Dermis blood vessel endothelial cell (primary cell): ENCODE results near the gene CREB5. TPM values are rescaled to one million over a fixed set of nuclear protein-coding genes. Genes with fewer than 3 reads are reported as not detected.
A peak's percentile ranks its signal among the peaks of the same experiment; 100 is the strongest.

Experiments used
- DNase-seq: peaks from one replicate; pipeline ENCODE4 v3.0.0; 2010
- total RNA-seq: library from RNA; depleted of rRNA; stranded (reverse); fragments of >200 nt; gene quantifications from 2 replicates; pipeline ENCODE4 v1.2.3, GENCODE V29; 2014

Gene CREB5
- total RNA-seq, 1 donor from 2014 or later = 4.1 TPM

GRCh38 chr7:28408105-28408959, 4.0 kb upstream of the CREB5 start:
- no peak for DNase-seq

- DNase-seq = peak; percentile 94
Observed at GRCh38 chr7:28408960-28409715, 3.2 kb upstream of the CREB5 start.

- peak; percentile 37 for DNase-seq
Observed at GRCh38 chr7:28409716-28410627, 2.3 kb upstream of the CREB5 start.

GRCh38 chr7:28410628-28411531, 1.4 kb upstream of the CREB5 start:
- DNase-seq = peak; percentile 48

- DNase-seq = no peak
Observed at GRCh38 chr7:28413011-28413410, 693 bp downstream of the CREB5 start.

GRCh38 chr7:28414453-28414852, 2.1 kb downstream of the CREB5 start:
- DNase-seq = no peak

GRCh38 chr7:28417321-28417940, 5.1 kb downstream of the CREB5 start:
- no peak for DNase-seq

GRCh38 chr7:28418311-28418710, 6.0 kb downstream of the CREB5 start:
- no peak for DNase-seq

GRCh38 chr7:28418966-28419365, 6.6 kb downstream of the CREB5 start:
- DNase-seq = no peak

- DNase-seq = no peak
Observed at GRCh38 chr7:28419716-28420115, 7.4 kb downstream of the CREB5 start.

GRCh38 chr7:28423112-28423511, 10.8 kb downstream of the CREB5 start:
- DNase-seq = no peak

- DNase-seq = no peak
Observed at GRCh38 chr7:28423918-28424514, 11.7 kb downstream of the CREB5 start.

GRCh38 chr7:28425496-28425895, 13.2 kb downstream of the CREB5 start:
- no peak for DNase-seq

- no peak for DNase-seq
Observed at GRCh38 chr7:28427236-28427635, 14.9 kb downstream of the CREB5 start.

- DNase-seq = no peak
Observed at GRCh38 chr7:28430616-28431015, 18.3 kb downstream of the CREB5 start.

- DNase-seq = no peak
Observed at GRCh38 chr7:28432105-28432504, 19.8 kb downstream of the CREB5 start.

- no peak for DNase-seq
Observed at GRCh38 chr7:28433039-28433438, 20.7 kb downstream of the CREB5 start.

- no peak for DNase-seq
Observed at GRCh38 chr7:28433699-28434219, 21.4 kb downstream of the CREB5 start.

- DNase-seq = no peak
Observed at GRCh38 chr7:28434510-28434909, 22.2 kb downstream of the CREB5 start.

GRCh38 chr7:28435152-28435551, 22.8 kb downstream of the CREB5 start:
- DNase-seq = no peak
